Measurements from ENCODE around the gene DENND1B.

The DENND1B gene

GRCh38 chr1:197686702-197687355, 88.5 kb downstream of the DENND1B start:
- DNase-seq (ENCODE audit: extremely low read depth in 1 of 2, low read depth in 1 of 2): no peak

GRCh38 chr1:197686231-197686630, 89.0 kb downstream of the DENND1B start:
- no peak for DNase-seq (ENCODE audit: extremely low read depth in 1 of 2, low read depth in 1 of 2)

GRCh38 chr1:197685785-197686184, 89.5 kb downstream of the DENND1B start:
- DNase-seq (ENCODE audit: extremely low read depth in 1 of 2, low read depth in 1 of 2): no peak

GRCh38 chr1:197683895-197684553, 91.3 kb downstream of the DENND1B start:
- DNase-seq (ENCODE audit: extremely low read depth in 1 of 2, low read depth in 1 of 2): no peak

GRCh38 chr1:197683280-197683679, 92.0 kb downstream of the DENND1B start:
- no peak for DNase-seq (ENCODE audit: extremely low read depth in 1 of 2, low read depth in 1 of 2)

- no peak for DNase-seq (ENCODE audit: extremely low read depth in 1 of 2, low read depth in 1 of 2)
These were observed 95.0 kb downstream of the DENND1B start for GRCh38 chr1:197680311-197680710.

GRCh38 chr1:197677752-197678295, 97.5 kb downstream of the DENND1B start:
- DNase-seq (ENCODE audit: extremely low read depth in 1 of 2, low read depth in 1 of 2): no peak

GRCh38 chr1:197677313-197677712, 98.0 kb downstream of the DENND1B start:
- DNase-seq (ENCODE audit: extremely low read depth in 1 of 2, low read depth in 1 of 2): no peak

- DNase-seq (ENCODE audit: extremely low read depth in 1 of 2, low read depth in 1 of 2): no peak
These were observed 99.6 kb downstream of the DENND1B start for GRCh38 chr1:197675583-197676208.

- DNase-seq (ENCODE audit: extremely low read depth in 1 of 2, low read depth in 1 of 2): no peak
These were observed 101.0 kb downstream of the DENND1B start for GRCh38 chr1:197674286-197674685.

- no peak for DNase-seq (ENCODE audit: extremely low read depth in 1 of 2, low read depth in 1 of 2)
These were observed 102.0 kb downstream of the DENND1B start for GRCh38 chr1:197673292-197673691.

GRCh38 chr1:197672347-197672746, 102.9 kb downstream of the DENND1B start:
- no peak for DNase-seq (ENCODE audit: extremely low read depth in 1 of 2, low read depth in 1 of 2)

- DNase-seq (ENCODE audit: extremely low read depth in 1 of 2, low read depth in 1 of 2): no peak
These were observed 103.4 kb downstream of the DENND1B start for GRCh38 chr1:197671920-197672319.

GRCh38 chr1:197671140-197671539, 104.1 kb downstream of the DENND1B start:
- DNase-seq (ENCODE audit: extremely low read depth in 1 of 2, low read depth in 1 of 2): no peak

- no peak for DNase-seq (ENCODE audit: extremely low read depth in 1 of 2, low read depth in 1 of 2)
These were observed 108.5 kb downstream of the DENND1B start for GRCh38 chr1:197666769-197667285.

- no peak for DNase-seq (ENCODE audit: extremely low read depth in 1 of 2, low read depth in 1 of 2)
These were observed 110.9 kb downstream of the DENND1B start for GRCh38 chr1:197664391-197664790.

- DNase-seq (ENCODE audit: extremely low read depth in 1 of 2, low read depth in 1 of 2): no peak
These were observed 111.9 kb downstream of the DENND1B start for GRCh38 chr1:197663162-197663953.

GRCh38 chr1:197660389-197660788, 114.9 kb downstream of the DENND1B start:
- no peak for DNase-seq (ENCODE audit: extremely low read depth in 1 of 2, low read depth in 1 of 2)

- no peak for DNase-seq (ENCODE audit: extremely low read depth in 1 of 2, low read depth in 1 of 2)
These were observed 116.1 kb downstream of the DENND1B start for GRCh38 chr1:197659171-197659570.

GRCh38 chr1:197649188-197649587, 126.1 kb downstream of the DENND1B start:
- DNase-seq (ENCODE audit: extremely low read depth in 1 of 2, low read depth in 1 of 2): no peak

- no peak for DNase-seq (ENCODE audit: extremely low read depth in 1 of 2, low read depth in 1 of 2)
These were observed 137.0 kb downstream of the DENND1B start for GRCh38 chr1:197638316-197638715.
